Nephron progenitor cell (in vitro differentiated cells): Measurements from ENCODE around the gene H19.

Source experiments
- DNase-seq: peaks from one replicate; pipeline ENCODE4 v3.0.0; 2021
- H3K27ac Mint-ChIP-seq: 2 replicates; pipeline ENCODE4 v1.8.0; 2021; ENCODE audit warnings: mild to moderate bottlenecking, moderate library complexity, mixed read lengths
- H3K27me3 Mint-ChIP-seq: 2 replicates; pipeline ENCODE4 v1.8.0; 2021; ENCODE audit warnings: mild to moderate bottlenecking, low read depth, mixed read lengths; ENCODE audit not compliant: poor library complexity
- H3K36me3 Mint-ChIP-seq: 2 replicates; pipeline ENCODE4 v1.8.0; 2021; ENCODE audit warnings: low read depth, mixed read lengths
- H3K4me1 Mint-ChIP-seq: 2 replicates; pipeline ENCODE4 v1.8.0; 2021; ENCODE audit warnings: mixed read lengths
- H3K4me3 Mint-ChIP-seq: 2 replicates; pipeline ENCODE4 v1.8.0; 2021; ENCODE audit warnings: mild to moderate bottlenecking, moderate library complexity, mixed read lengths
- H3K9me3 Mint-ChIP-seq: 2 replicates; pipeline ENCODE4 v1.8.0; 2021; ENCODE audit warnings: mild to moderate bottlenecking, moderate library complexity, mixed read lengths
- CTCF ChIP-seq: fragments of 200-600 bp; sonication (generic); IDR thresholded peaks from 2 replicates; pipeline ENCODE4 v1.5.0; 2021; ENCODE audit warnings: antibody characterized with exemption

Gene H19

GRCh38 chr11:1997755-1998154 is at the start of gene H19:
Gene H19, minus strand, starts transcription at chr11:1997842.
- Mint-ChIP-seq H3K4me3 (no peak within 1 kb of the TSS), H3K27ac (no peak within 1 kb of the TSS), H3K27me3 (no peaks in the 10 kb centered on the region), H3K4me1 (no peaks in the 10 kb centered on the region), H3K36me3 (no peaks in the 10 kb centered on the region), H3K9me3 (no peaks in the 10 kb centered on the region)
- no peak for TF ChIP-seq CTCF
- DNase-seq: no peak

DNA sequence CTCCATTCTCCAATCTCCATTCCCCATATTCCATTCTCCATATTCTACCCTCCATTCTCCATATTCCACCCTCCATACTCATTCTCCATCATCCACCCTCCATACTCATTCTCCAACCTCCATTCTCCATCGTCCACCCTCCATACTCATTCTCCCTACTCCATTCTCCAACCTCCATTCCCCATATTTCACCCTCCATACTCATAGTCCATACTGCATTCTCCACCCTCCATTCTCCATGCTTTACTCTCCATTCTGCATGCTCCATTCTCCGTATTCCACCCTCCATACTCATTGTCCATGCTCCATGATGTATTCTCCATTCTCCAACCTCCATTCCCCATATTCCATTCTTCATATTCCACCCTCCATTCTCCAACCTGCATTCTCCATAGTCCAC is 44.3 kb upstream of the H19 start:
- H3K4me1 Mint-ChIP-seq: no peaks in the 10 kb centered on the region
- H3K9me3 Mint-ChIP-seq: no peaks in the 10 kb centered on the region
- H3K27me3 Mint-ChIP-seq: no peaks in the 10 kb centered on the region
- H3K4me3 Mint-ChIP-seq: no peak overlapping the region
- H3K36me3 Mint-ChIP-seq: no peaks in the 10 kb centered on the region
- no peak overlapping the region for H3K27ac Mint-ChIP-seq
- no peak for DNase-seq
- TF ChIP-seq CTCF: no peak

DNA sequence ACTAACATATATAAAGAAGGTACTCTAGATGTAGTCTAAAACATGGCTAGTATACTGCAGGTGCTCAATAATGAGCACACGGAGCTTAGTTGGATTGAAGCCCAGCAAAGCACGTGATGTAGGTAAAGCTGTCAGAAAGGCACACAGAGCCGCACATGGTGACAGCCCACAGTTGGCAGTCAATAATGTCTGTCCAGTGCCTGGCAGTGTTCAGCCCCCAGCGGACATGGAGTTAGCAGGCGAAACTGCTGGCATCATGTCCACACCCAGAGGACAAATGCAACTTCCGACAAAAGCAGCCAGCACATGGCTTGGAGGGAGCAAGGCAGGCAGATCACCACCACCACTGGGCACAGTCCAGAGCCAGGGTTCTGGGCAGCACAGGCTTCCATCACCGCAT is 43.5 kb upstream of the H19 start:
- H3K9me3 Mint-ChIP-seq: no peaks in the 10 kb centered on the region
- no peak overlapping the region for H3K4me3 Mint-ChIP-seq
- no peak for TF ChIP-seq CTCF
- DNase-seq: no peak
- H3K27ac Mint-ChIP-seq: no peak overlapping the region
- H3K27me3 Mint-ChIP-seq: no peaks in the 10 kb centered on the region
- H3K36me3 Mint-ChIP-seq: no peaks in the 10 kb centered on the region
- no peaks in the 10 kb centered on the region for H3K4me1 Mint-ChIP-seq

DNA sequence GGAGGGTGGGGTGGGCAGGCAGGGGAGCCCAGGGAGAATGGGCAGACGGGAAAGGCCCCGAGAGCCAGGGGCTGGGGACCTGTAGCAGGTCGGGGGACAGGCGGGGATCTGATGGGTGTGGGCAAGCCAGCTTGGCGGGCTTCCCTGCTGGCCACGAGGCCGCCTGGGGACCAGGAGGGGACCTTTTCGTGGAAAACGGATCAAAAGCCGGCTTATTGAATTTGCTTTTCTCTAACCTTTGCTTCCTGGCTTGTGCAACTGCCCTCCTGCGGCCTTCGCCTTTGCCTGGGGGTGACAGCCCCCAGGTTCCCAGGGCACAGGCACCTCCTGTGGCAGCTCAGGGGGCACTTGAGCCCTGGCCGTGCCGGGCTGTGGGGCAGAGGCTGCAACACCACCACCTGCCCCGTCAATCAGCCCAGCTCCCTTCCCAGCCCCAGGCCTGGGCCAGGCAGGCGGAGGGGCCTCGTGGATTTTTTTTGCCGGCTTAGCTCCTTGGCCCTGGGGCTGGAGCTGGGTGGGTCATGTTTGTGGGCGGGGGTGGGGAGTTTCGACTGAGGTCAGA is 41.6 kb upstream of the H19 start:
- no peak for DNase-seq
- Mint-ChIP-seq H3K27me3 (no peaks in the 10 kb centered on the region), H3K9me3 (no peaks in the 10 kb centered on the region), H3K4me1 (no peaks in the 10 kb centered on the region), H3K4me3 (no peak overlapping the region), H3K36me3 (no peaks in the 10 kb centered on the region), H3K27ac (no peak overlapping the region)
- no peak for TF ChIP-seq CTCF

DNA sequence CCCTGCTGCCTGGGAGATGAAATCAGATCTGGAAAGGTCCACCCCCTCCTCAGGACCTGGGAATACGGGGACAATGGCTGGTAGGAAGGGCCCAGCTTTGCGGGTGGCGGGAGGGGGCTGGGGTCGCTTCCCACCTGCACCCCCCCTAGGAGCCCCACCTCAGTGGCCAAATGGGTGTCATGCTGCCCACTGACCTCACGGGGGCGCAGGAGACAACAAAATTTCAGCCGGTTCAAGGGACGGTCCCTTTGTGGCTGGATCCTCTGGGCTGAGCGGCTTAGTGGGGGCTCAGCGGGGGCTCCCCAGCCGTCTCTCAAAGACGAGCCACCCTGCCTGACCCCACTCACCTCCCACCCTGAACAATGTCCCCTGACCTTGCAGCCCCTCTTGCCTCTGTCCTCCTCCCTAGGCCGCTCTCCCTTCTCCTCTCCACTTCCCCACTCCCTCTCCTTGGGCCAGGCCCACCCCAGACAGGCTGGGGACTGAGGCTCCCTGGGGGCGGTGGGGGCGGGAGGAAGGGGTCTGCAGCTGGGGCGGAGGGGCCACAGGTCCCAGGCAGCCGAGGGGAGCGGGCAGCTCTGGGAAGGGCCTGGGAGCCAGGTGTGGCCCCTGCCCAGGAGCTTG is 39.3 kb upstream of the H19 start:
- DNase-seq: no peak
- H3K27me3 Mint-ChIP-seq: no peaks in the 10 kb centered on the region
- H3K9me3 Mint-ChIP-seq: no peaks in the 10 kb centered on the region
- H3K36me3 Mint-ChIP-seq: no peaks in the 10 kb centered on the region
- TF ChIP-seq CTCF: no peak
- H3K4me1 Mint-ChIP-seq: no peaks in the 10 kb centered on the region
- H3K27ac Mint-ChIP-seq: no peak overlapping the region
- H3K4me3 Mint-ChIP-seq: no peak overlapping the region

DNA sequence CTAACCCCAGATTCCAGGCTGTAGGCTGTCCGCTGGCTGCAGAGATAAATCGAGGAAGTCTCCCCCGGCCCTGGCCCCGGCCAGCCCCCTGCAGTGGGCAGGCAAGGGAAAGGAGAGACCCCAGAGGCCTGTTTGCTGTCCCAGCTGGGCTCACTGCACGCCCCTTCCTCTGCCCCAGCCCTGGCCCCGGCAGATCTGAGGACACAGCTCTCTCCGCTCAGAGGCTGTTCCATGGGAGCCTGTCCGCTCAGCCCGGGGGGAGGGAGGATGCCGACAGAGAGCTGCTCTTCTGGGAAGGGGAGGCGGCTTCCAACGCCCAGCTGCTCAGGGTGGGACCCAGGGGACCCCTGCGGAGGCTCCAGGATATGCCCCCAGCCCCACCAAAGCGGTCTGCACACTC is 37.7 kb upstream of the H19 start:
- no peak for DNase-seq
- H3K9me3 Mint-ChIP-seq: no peaks in the 10 kb centered on the region
- no peak for TF ChIP-seq CTCF

More for the DNA sequence above, 37.7 kb upstream of the H19 start:
- Mint-ChIP-seq H3K4me1 (no peaks in the 10 kb centered on the region), H3K27me3 (no peaks in the 10 kb centered on the region), H3K4me3 (no peak overlapping the region), H3K36me3 (no peaks in the 10 kb centered on the region), H3K27ac (no peak overlapping the region)
